ENCODE data around the gene POU3F3. TPM values are rescaled to one million over a fixed set of nuclear protein-coding genes. Genes with fewer than 3 reads are reported as not detected.

POU3F3 gene
- total RNA-seq, 1 donor from 2014 or later = 2.1 TPM

DNA sequence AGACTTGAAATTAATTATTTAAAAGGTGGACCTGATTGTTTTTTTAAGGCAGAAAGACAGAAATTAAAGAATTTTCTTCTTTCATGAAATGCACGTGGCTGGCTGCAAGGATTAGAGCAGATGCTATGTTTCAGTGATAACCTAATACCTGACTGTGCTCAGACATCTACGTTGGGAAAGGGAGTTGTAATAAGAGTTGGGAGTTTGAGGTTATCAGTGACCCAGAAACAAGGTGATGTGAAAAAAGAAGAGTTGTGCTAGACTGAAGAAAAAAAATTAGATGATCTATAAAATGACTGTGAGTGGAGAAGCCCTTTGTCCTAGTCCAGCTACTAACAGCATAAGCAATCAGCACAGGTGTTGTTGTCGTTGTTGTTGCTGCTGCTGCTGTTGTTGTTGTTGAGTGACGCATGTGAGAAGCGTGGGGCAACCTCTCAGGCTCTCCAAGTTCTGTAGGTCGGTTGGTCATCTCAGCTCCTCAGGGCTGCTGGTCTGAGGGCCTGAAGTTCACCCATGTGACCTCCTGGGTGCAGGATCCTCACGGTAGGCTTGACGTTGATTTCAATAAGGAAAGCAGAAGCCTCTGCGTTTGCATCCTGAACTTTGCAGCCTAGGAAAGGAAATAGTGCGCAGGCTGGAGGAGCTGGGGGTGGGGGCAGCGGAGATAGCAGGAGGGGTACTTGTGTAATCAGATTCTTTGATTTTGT, 7.6 kb downstream of the POU3F3 start:
- H3K36me3 Mint-ChIP-seq = peaks cover 3% of the 10 kb centered on the region
- peaks cover 95% of the 10 kb centered on the region for H3K27me3 Mint-ChIP-seq
- H3K27ac Mint-ChIP-seq = peak overlapping the region; percentile 77
- H3K4me1 Mint-ChIP-seq (ENCODE audit: unreplicated experiment) = peaks cover 9% of the 10 kb centered on the region
- no peak for TF ChIP-seq CTCF (conservative IDR thresholded peaks at IDR 0.05)
- H3K4me3 Mint-ChIP-seq = peak overlapping the region; percentile 90
- DNase-seq (ENCODE audit: extremely low spot score, unreplicated experiment) = no peak
- no peaks in the 10 kb centered on the region for H3K9me3 Mint-ChIP-seq

- DNase-seq (ENCODE audit: extremely low spot score, unreplicated experiment) = no peak
- peaks cover 97% of the 10 kb centered on the region for H3K27me3 Mint-ChIP-seq
- H3K9me3 Mint-ChIP-seq = no peaks in the 10 kb centered on the region
These were observed 8.4 kb downstream of the POU3F3 start for GRCh38 chr2:104862058-104862941.

DNA sequence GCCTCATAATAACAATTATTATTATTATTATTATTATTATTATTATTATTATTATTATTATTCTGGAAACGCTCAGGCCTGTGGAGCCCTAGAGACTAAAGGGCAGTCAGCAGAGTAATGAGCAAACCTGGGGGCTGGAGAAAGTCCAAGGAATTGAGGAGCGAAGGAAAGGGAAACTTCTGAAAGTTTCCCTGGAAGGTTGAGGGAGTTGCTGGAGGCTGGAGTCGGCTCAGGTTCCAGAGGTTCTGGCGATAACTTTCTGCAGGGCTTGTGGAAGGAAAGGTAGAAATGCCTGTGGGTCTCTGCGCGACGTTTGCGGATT, 9.2 kb downstream of the POU3F3 start:
- Mint-ChIP-seq H3K27me3 (peaks cover 97% of the 10 kb centered on the region), H3K4me3 (no peak overlapping the region), H3K27ac (no peak overlapping the region), H3K9me3 (no peaks in the 10 kb centered on the region), H3K4me1 (ENCODE audit: unreplicated experiment) (peaks cover 4% of the 10 kb centered on the region), H3K36me3 (no peaks in the 10 kb centered on the region)
- no peak for DNase-seq (ENCODE audit: extremely low spot score, unreplicated experiment)
- no peak for TF ChIP-seq CTCF (conservative IDR thresholded peaks at IDR 0.05)

More at GRCh38 chr2:104862058-104862941, 8.4 kb downstream of the POU3F3 start:
- Mint-ChIP-seq H3K4me3 (peak overlapping the region; percentile 90), H3K36me3 (peaks cover 2% of the 10 kb centered on the region), H3K27ac (peak overlapping the region; percentile 77), H3K4me1 (ENCODE audit: unreplicated experiment) (peaks cover 8% of the 10 kb centered on the region)
- TF ChIP-seq CTCF (conservative IDR thresholded peaks at IDR 0.05) = no peak

GRCh38 chr2:104863468-104864279, 9.8 kb downstream of the POU3F3 start:
- no peaks in the 10 kb centered on the region for H3K9me3 Mint-ChIP-seq
- DNase-seq (ENCODE audit: extremely low spot score, unreplicated experiment) = no peak
- no peak overlapping the region for H3K27ac Mint-ChIP-seq
- peaks cover 4% of the 10 kb centered on the region for H3K4me1 Mint-ChIP-seq (ENCODE audit: unreplicated experiment)
- H3K27me3 Mint-ChIP-seq = peaks cover 97% of the 10 kb centered on the region
- TF ChIP-seq CTCF (conservative IDR thresholded peaks at IDR 0.05) = peak; percentile 23
- no peak overlapping the region for H3K4me3 Mint-ChIP-seq
- no peaks in the 10 kb centered on the region for H3K36me3 Mint-ChIP-seq

GRCh38 chr2:104864280-104865095, 10.6 kb downstream of the POU3F3 start:
- no peak overlapping the region for H3K27ac Mint-ChIP-seq
- peak overlapping the region; percentile 61 for H3K4me3 Mint-ChIP-seq
- TF ChIP-seq CTCF (conservative IDR thresholded peaks at IDR 0.05) = no peak
- H3K9me3 Mint-ChIP-seq = no peaks in the 10 kb centered on the region
- peaks cover 97% of the 10 kb centered on the region for H3K27me3 Mint-ChIP-seq
- no peak for DNase-seq (ENCODE audit: extremely low spot score, unreplicated experiment)
- no peaks in the 10 kb centered on the region for H3K36me3 Mint-ChIP-seq
- peaks cover 4% of the 10 kb centered on the region for H3K4me1 Mint-ChIP-seq (ENCODE audit: unreplicated experiment)

All from type B pancreatic cell (in vitro differentiated cells).